Measurements from ENCODE around the gene SMYD3.
A peak's percentile ranks its signal among the peaks of the same experiment; 100 is the strongest.
"Not testable (repeated sequence)": the region's sequence is repeated elsewhere in the genome, so short reads cannot be mapped to it uniquely, and the experiment has no call there.

SMYD3 gene

DNA sequence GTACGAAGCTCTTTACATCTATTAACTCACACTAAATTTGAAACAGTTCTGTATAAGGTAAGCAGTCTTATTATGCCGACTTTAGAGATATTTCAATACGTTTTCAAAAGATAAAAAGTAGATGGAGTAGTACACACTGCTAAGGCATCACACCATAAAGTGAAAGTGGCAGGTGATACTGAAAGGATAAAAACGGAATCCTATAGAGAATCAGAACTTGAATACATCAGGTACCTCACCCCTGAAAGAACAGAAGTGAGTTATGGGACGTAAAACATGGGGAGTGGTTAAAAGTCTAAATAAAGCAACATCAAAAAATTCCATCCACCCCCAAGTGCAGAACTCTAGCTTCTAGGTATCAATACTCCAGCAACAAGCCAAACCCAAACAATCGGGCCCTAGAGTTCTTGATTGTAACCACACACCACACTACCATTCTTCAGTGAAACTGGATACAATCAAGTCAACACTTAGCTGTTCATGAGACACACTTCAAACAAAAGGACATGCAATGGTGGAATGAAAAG, 142.6 kb downstream of the SMYD3 start:
- H3K27me3 ChIP-seq (ENCODE audit: insufficient read depth, low read length, poor library complexity, severe bottlenecking): no peaks in the 10 kb centered on the region
- no peak overlapping the region for H2AFZ ChIP-seq (ENCODE audit: low read length)
- no peaks in the 10 kb centered on the region for H3K9me3 ChIP-seq (ENCODE audit: insufficient read depth, low read depth, low read length)
- H3K9me2 ChIP-seq (replicated peaks; ENCODE audit: low read depth, low read length): no peaks in the 10 kb centered on the region
- no peak for TF ChIP-seq CTCF (conservative IDR thresholded peaks at IDR 0.05; ENCODE audit: low read length)
- no peak for TF ChIP-seq EZH2phosphoT487 (IDR thresholded peaks at IDR 0.05; ENCODE audit: borderline replicate concordance)
- no peaks in the 10 kb centered on the region for H3F3A ChIP-seq (ENCODE audit: low read depth)
- H3K4me2 ChIP-seq (ENCODE audit: low read depth, low read length, poor library complexity, severe bottlenecking): no peak overlapping the region
- H4K20me1 ChIP-seq (ENCODE audit: insufficient read depth, low read length, poor library complexity, severe bottlenecking): no peaks in the 10 kb centered on the region
- H3K9ac ChIP-seq (ENCODE audit: low read depth, low read length, poor library complexity, severe bottlenecking): no peak overlapping the region
- H3K4me1 ChIP-seq (ENCODE audit: insufficient read depth, low read length, poor library complexity, severe bottlenecking): no peaks in the 10 kb centered on the region
- H3K79me2 ChIP-seq (ENCODE audit: insufficient read depth, low read length): 0 out of 2 replicates have a peak, but pooled peaks cover 6% of the 10 kb centered on the region
- no peaks in the 10 kb centered on the region for H3K36me3 ChIP-seq (ENCODE audit: insufficient read depth, low read length)
- H3K4me3 ChIP-seq (ENCODE audit: low read length, poor library complexity, severe bottlenecking): no peak overlapping the region

- H3K79me2 ChIP-seq (ENCODE audit: insufficient read depth, low read length): not testable (repeated sequence)
These were observed 150.0 kb downstream of the SMYD3 start for GRCh38 chr1:246357014-246357598.

GRCh38 chr1:246355411-246356230, 151.5 kb downstream of the SMYD3 start:
- Histone ChIP-seq H3K4me3 (ENCODE audit: low read length, poor library complexity, severe bottlenecking) (no peak overlapping the region), H3K79me2 (ENCODE audit: insufficient read depth, low read length) (peaks cover 6% of the 10 kb centered on the region; the same call in 1 of the 2 replicates), H2AFZ (ENCODE audit: low read length) (no peak overlapping the region), H3K27me3 (ENCODE audit: insufficient read depth, low read length, poor library complexity, severe bottlenecking) (no peaks in the 10 kb centered on the region), H3K4me2 (ENCODE audit: low read depth, low read length, poor library complexity, severe bottlenecking) (no peak overlapping the region), H4K20me1 (ENCODE audit: insufficient read depth, low read length, poor library complexity, severe bottlenecking) (no peaks in the 10 kb centered on the region), H3K9me3 (ENCODE audit: insufficient read depth, low read depth, low read length) (peaks cover 4% of the 10 kb centered on the region; the same call in 1 of the 2 replicates), H3K4me1 (ENCODE audit: insufficient read depth, low read length, poor library complexity, severe bottlenecking) (no peaks in the 10 kb centered on the region), H3K9me2 (replicated peaks; ENCODE audit: low read depth, low read length) (no peaks in the 10 kb centered on the region), H3K36me3 (ENCODE audit: insufficient read depth, low read length) (0 out of 2 replicates have a peak, but pooled peaks cover 3% of the 10 kb centered on the region), H3K9ac (ENCODE audit: low read depth, low read length, poor library complexity, severe bottlenecking) (no peak overlapping the region), H3F3A (ENCODE audit: low read depth) (no peaks in the 10 kb centered on the region)
- TF ChIP-seq EZH2phosphoT487 (IDR thresholded peaks at IDR 0.05; ENCODE audit: borderline replicate concordance) (no peak), CTCF (conservative IDR thresholded peaks at IDR 0.05; ENCODE audit: low read length) (peak; percentile 15; the same call in 1 of the 2 replicates)

More at GRCh38 chr1:246357014-246357598, 150.0 kb downstream of the SMYD3 start:
- H3K4me2 ChIP-seq (ENCODE audit: low read depth, low read length, poor library complexity, severe bottlenecking); H3K9ac ChIP-seq (ENCODE audit: low read depth, low read length, poor library complexity, severe bottlenecking); H3K9me2 ChIP-seq (replicated peaks; ENCODE audit: low read depth, low read length); H3K4me3 ChIP-seq (ENCODE audit: low read length, poor library complexity, severe bottlenecking); H3F3A ChIP-seq (ENCODE audit: low read depth); H3K4me1 ChIP-seq (ENCODE audit: insufficient read depth, low read length, poor library complexity, severe bottlenecking); H3K36me3 ChIP-seq (ENCODE audit: insufficient read depth, low read length); H4K20me1 ChIP-seq (ENCODE audit: insufficient read depth, low read length, poor library complexity, severe bottlenecking); H3K9me3 ChIP-seq (ENCODE audit: insufficient read depth, low read depth, low read length); H2AFZ ChIP-seq (ENCODE audit: low read length); H3K27me3 ChIP-seq (ENCODE audit: insufficient read depth, low read length, poor library complexity, severe bottlenecking): not testable (repeated sequence)

All from Loucy (cell line).